HepG2 (cell line): ENCODE results near the gene PCAT6. TPM values are rescaled to one million over a fixed set of nuclear protein-coding genes. Genes with fewer than 3 reads are reported as not detected.

Source experiments
- ATM ChIP-seq: fragments of 450-650 bp; IDR thresholded peaks from 2 replicates; pipeline ENCODE4 v1.7.1; 2017; ENCODE audit warnings: mild to moderate bottlenecking, borderline replicate concordance
- DDIT3 ChIP-seq: sonication (generic); formaldehyde crosslinking; IDR thresholded peaks from 2 replicates; pipeline ENCODE4 v1.4.0; 2020; ENCODE audit warnings: mild to moderate bottlenecking, missing genetic modification reagents
- KDM4B ChIP-seq: sonication (generic); formaldehyde crosslinking; IDR thresholded peaks from 2 replicates; pipeline ENCODE4 v1.4.0; 2020; ENCODE audit warnings: missing genetic modification reagents
- KMT2A ChIP-seq: sonication (generic); formaldehyde crosslinking; IDR thresholded peaks from 2 replicates; pipeline ENCODE4 v1.4.0; 2020; ENCODE audit warnings: missing genetic modification reagents
- WIZ ChIP-seq: sonication (generic); formaldehyde crosslinking; IDR thresholded peaks from 2 replicates; pipeline ENCODE4 v1.5.1; 2020; ENCODE audit warnings: mild to moderate bottlenecking, missing genetic modification reagents
- ZBTB21 ChIP-seq: sonication (generic); formaldehyde crosslinking; IDR thresholded peaks from 2 replicates; pipeline ENCODE4 v1.4.0; 2020; ENCODE audit warnings: missing genetic modification reagents
- ZBTB46 ChIP-seq: sonication (generic); formaldehyde crosslinking; IDR thresholded peaks from 2 replicates; pipeline ENCODE4 v1.4.0; 2020; ENCODE audit warnings: mild to moderate bottlenecking, missing genetic modification reagents, borderline replicate concordance
- ZNF274 ChIP-seq: sonication (generic); formaldehyde crosslinking; IDR thresholded peaks from 2 replicates; pipeline ENCODE4 v1.5.1; 2020; ENCODE audit warnings: mild to moderate bottlenecking, missing genetic modification reagents
- ZNF441 ChIP-seq: sonication (generic); formaldehyde crosslinking; IDR thresholded peaks from 2 replicates; pipeline ENCODE4 v1.7.0; 2021; ENCODE audit warnings: missing genetic modification reagents, borderline replicate concordance
- ZNF446 ChIP-seq: sonication (generic); formaldehyde crosslinking; IDR thresholded peaks from 2 replicates; pipeline ENCODE4 v1.5.0; 2020; ENCODE audit warnings: mild to moderate bottlenecking, missing genetic modification reagents
- ZNF496 ChIP-seq: sonication (generic); formaldehyde crosslinking; IDR thresholded peaks from 2 replicates; pipeline ENCODE4 v1.8.1; 2023; ENCODE audit warnings: mild to moderate bottlenecking, moderate library complexity, missing genetic modification reagents; ENCODE audit not compliant: insufficient replicate concordance
- ZNF550 ChIP-seq: sonication (generic); formaldehyde crosslinking; IDR thresholded peaks from 2 replicates; pipeline ENCODE4 v1.4.0; 2020; ENCODE audit warnings: mild to moderate bottlenecking, missing genetic modification reagents, borderline replicate concordance
- ZNF557 ChIP-seq: sonication (generic); formaldehyde crosslinking; IDR thresholded peaks from 2 replicates; pipeline ENCODE4 v1.4.0; 2020; ENCODE audit warnings: missing genetic modification reagents
- ZNF615 ChIP-seq: sonication (generic); formaldehyde crosslinking; IDR thresholded peaks from 2 replicates; pipeline ENCODE4 v1.5.0; 2020; ENCODE audit warnings: mild to moderate bottlenecking, missing genetic modification reagents, borderline replicate concordance
- ZNF746 ChIP-seq: sonication (generic); formaldehyde crosslinking; IDR thresholded peaks from 2 replicates; pipeline ENCODE4 v1.8.0; 2022; ENCODE audit warnings: mild to moderate bottlenecking, missing genetic modification reagents
- polyA plus RNA-seq, 8 experiments: library from polyadenylated mRNA; depleted of rRNA in 3 of 8; stranded (reverse) in 7 of 8; unstranded in 1 of 8; fragments of >200 nt; fragmentation: Illumina TruSeq in 4 of 8; extraction: Trizol in 4 of 8; gene quantifications; 2 replicates each; pipeline versions ENCODE4 v1.2.1 to v1.2.3, GENCODE V29; 2011 to 2016; ENCODE audit warnings: low read depth in 4 of 8, missing spikeins in 1 of 8, mixed read lengths in 1 of 8; ENCODE audit not compliant: insufficient read depth in 1 of 8
- total RNA-seq, 5 experiments: library from RNA; depleted of rRNA; stranded (reverse); fragments of >200 nt; fragmentation: Illumina TruSeq; extraction: Trizol; gene quantifications; 2 replicates each; pipeline ENCODE4 v1.2.3, GENCODE V29; 2016; ENCODE audit warnings: low read depth in 1 of 5
- TF ChIP-seq, protein P1 (sequence below): sonication (generic); formaldehyde crosslinking; IDR thresholded peaks from 2 replicates; pipeline ENCODE4 v1.4.0; 2020; ENCODE audit warnings: mild to moderate bottlenecking, missing genetic modification reagents
- TF ChIP-seq, protein P2 (sequence below): sonication (generic); formaldehyde crosslinking; IDR thresholded peaks from 2 replicates; pipeline ENCODE4 v1.4.0; 2020; ENCODE audit warnings: missing genetic modification reagents, borderline replicate concordance
- TF ChIP-seq, protein P3 (sequence below): sonication (generic); formaldehyde crosslinking; IDR thresholded peaks from 2 replicates; pipeline ENCODE4 v1.5.0; 2020; ENCODE audit warnings: missing genetic modification reagents

Gene PCAT6
- total and polyA plus RNA-seq, 2 of the 13 experiments (the other 11 are each of a cell fraction or from before 2014, with no cell fraction given), result 0.60 to 4.4 TPM

DNA sequence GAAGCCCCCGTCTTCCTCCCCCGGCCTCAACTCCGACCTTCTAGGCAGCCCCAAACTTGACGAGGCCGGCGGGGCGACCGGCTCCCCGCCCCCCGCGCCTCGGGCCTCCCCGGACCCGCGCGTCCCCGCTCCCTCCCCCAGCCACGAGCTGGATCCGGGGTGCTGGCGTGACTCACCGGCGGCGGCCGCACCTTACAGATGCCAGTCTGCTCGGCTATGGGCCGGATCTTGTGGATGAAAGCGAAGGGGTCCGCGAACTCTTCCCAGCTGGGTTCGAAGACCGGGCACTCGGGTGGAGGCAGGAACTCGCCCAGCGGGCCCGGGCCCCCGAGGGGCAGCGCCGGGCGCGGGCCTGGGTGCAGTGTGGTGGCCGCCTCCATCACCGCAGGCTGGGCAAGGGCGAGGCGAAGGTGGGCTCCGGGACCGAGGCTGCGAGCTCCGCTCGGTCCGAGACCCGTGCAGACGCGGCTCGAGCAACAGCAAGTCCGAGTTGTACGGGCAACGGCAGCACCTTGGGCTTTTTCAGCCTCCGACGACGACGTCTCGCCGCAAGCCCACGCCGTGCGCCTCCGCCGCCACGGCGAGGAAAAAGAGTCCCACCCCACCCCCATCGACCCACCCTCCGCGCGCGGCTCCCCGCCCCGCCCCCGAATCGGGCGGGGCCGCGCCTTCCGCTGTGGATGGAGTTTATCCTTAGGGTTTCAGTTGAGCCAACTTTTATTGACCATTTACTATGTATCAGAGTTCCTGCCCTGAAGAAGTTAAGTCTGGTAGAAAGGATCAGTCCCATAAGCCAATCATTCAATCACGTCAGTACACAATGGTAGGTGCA lies 2.6 kb upstream of the PCAT6 start, which contains the start of gene KDM5B (continued):
- TF ChIP-seq, protein P1, sequence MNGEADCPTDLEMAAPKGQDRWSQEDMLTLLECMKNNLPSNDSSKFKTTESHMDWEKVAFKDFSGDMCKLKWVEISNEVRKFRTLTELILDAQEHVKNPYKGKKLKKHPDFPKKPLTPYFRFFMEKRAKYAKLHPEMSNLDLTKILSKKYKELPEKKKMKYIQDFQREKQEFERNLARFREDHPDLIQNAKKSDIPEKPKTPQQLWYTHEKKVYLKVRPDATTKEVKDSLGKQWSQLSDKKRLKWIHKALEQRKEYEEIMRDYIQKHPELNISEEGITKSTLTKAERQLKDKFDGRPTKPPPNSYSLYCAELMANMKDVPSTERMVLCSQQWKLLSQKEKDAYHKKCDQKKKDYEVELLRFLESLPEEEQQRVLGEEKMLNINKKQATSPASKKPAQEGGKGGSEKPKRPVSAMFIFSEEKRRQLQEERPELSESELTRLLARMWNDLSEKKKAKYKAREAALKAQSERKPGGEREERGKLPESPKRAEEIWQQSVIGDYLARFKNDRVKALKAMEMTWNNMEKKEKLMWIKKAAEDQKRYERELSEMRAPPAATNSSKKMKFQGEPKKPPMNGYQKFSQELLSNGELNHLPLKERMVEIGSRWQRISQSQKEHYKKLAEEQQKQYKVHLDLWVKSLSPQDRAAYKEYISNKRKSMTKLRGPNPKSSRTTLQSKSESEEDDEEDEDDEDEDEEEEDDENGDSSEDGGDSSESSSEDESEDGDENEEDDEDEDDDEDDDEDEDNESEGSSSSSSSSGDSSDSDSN (CRISPR knock-in tag), result peak; percentile 86
- TF ChIP-seq DDIT3 (CRISPR knock-in tag), result no peak
- TF ChIP-seq ZNF446, result 0 out of 2 replicates have a peak, but pooled peaks have one; percentile 27
- peak; percentile 51; the same call in 1 of the 2 replicates for TF ChIP-seq ZNF441 (CRISPR knock-in tag)
- no peak for TF ChIP-seq ZNF615 (CRISPR knock-in tag)
- no peak for TF ChIP-seq WIZ
- no peak for TF ChIP-seq ZNF550 (CRISPR knock-in tag)
- 0 out of 2 replicates have a peak, but pooled peaks have one; percentile 57 for TF ChIP-seq ZBTB46 (CRISPR knock-in tag)
- TF ChIP-seq ATM, result no peak
- TF ChIP-seq, protein P2, sequence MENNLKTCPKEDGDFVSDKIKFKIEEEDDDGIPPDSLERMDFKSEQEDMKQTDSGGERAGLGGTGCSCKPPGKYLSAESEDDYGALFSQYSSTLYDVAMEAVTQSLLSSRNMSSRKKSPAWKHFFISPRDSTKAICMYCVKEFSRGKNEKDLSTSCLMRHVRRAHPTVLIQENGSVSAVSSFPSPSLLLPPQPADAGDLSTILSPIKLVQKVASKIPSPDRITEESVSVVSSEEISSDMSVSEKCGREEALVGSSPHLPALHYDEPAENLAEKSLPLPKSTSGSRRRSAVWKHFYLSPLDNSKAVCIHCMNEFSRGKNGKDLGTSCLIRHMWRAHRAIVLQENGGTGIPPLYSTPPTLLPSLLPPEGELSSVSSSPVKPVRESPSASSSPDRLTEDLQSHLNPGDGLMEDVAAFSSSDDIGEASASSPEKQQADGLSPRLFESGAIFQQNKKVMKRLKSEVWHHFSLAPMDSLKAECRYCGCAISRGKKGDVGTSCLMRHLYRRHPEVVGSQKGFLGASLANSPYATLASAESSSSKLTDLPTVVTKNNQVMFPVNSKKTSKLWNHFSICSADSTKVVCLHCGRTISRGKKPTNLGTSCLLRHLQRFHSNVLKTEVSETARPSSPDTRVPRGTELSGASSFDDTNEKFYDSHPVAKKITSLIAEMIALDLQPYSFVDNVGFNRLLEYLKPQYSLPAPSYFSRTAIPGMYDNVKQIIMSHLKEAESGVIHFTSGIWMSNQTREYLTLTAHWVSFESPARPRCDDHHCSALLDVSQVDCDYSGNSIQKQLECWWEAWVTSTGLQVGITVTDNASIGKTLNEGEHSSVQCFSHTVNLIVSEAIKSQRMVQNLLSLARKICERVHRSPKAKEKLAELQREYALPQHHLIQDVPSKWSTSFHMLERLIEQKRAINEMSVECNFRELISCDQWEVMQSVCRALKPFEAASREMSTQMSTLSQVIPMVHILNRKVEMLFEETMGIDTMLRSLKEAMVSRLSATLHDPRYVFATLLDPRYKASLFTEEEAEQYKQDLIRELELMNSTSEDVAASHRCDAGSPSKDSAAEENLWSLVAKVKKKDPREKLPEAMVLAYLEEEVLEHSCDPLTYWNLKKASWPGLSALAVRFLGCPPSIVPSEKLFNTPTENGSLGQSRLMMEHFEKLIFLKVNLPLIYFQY (CRISPR knock-in tag), result peak; percentile 72; the same call in 1 of the 2 replicates
- TF ChIP-seq ZNF557, result no peak
- TF ChIP-seq ZNF496 (CRISPR knock-in tag), result no peak
- peak; percentile 84 for TF ChIP-seq KDM4B
- TF ChIP-seq ZBTB21 (CRISPR knock-in tag), result no peak
- peak; percentile 90 for TF ChIP-seq KMT2A (CRISPR knock-in tag)
- TF ChIP-seq, protein P3, sequence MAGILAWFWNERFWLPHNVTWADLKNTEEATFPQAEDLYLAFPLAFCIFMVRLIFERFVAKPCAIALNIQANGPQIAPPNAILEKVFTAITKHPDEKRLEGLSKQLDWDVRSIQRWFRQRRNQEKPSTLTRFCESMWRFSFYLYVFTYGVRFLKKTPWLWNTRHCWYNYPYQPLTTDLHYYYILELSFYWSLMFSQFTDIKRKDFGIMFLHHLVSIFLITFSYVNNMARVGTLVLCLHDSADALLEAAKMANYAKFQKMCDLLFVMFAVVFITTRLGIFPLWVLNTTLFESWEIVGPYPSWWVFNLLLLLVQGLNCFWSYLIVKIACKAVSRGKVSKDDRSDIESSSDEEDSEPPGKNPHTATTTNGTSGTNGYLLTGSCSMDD (CRISPR knock-in tag), result no peak
- TF ChIP-seq ZNF274, result peak; percentile 78; the same call in 1 of the 2 replicates
- TF ChIP-seq ZNF746 (CRISPR knock-in tag), result 0 out of 2 replicates have a peak, but pooled peaks have one; percentile 61
